ENCODE measurements around the gene GALNS. TPM values are rescaled to one million over a fixed set of nuclear protein-coding genes. Genes with fewer than 3 reads are reported as not detected.

The GALNS gene
- total and polyA plus RNA-seq, 2 donors (not counting 3 experiments of a cell fraction or from before 2014, with no cell fraction given) = 21.8 to 40.2 TPM

- ChIA-PET POLR2A (no interaction called here), CTCF (interaction anchor here (1.2 kb wide), 1 partner anchor 14 kb away, joined by 3 read pairs; no protein-coding TSS in a partner anchor)
- no peaks in the 10 kb centered on the region for H3K79me2 ChIP-seq (ENCODE audit: control insufficient read depth, insufficient read depth, low read length)
- H3K36me3 ChIP-seq (ENCODE audit: control insufficient read depth in 2 of 2, extremely low read depth in 1 of 2, insufficient read depth in 2 of 2, low read length in 2 of 2) = peaks cover 0 to 12% of the 10 kb centered on the region in 2 experiments
- no peak overlapping the region for H3K4me2 ChIP-seq (ENCODE audit: insufficient read depth, low read length)
- H2AFZ ChIP-seq (ENCODE audit: low read depth, low read length) = no peak overlapping the region
- no peaks in the 10 kb centered on the region for H3K9me3 ChIP-seq (replicated peaks; ENCODE audit: control insufficient read depth, insufficient read depth, low read length)
- dilution Hi-C loops (cut with MboI; ENCODE audit: extremely low pct_ligation_motif_present, low sequenced_read_pairs) (no loop called here), intact Hi-C loops (cut with micrococcal nuclease) (loop anchor here (2.0 kb wide), 1 partner anchor 20 kb away; no protein-coding TSS in a partner anchor)
- FAIRE-seq (no peak), DNase-seq (ENCODE audit: low read depth, low spot score) (no peak)
- H4K20me1 ChIP-seq (replicated peaks; ENCODE audit: control insufficient read depth, extremely low read depth, insufficient read depth, low read length) = no peaks in the 10 kb centered on the region
- H3K4me1 ChIP-seq (ENCODE audit: control insufficient read depth, extremely low read depth, insufficient read depth, low read length) = no peaks in the 10 kb centered on the region
- no peaks in the 10 kb centered on the region for H3K27me3 ChIP-seq (ENCODE audit: control insufficient read depth in 2 of 2, insufficient read depth in 2 of 2, low read length in 2 of 2)
- TF ChIP-seq EZH2 (IDR thresholded peaks at IDR 0.05; ENCODE audit: borderline replicate concordance, low read depth, low read length, severe bottlenecking) (no peak), POLR2AphosphoS5 (IDR thresholded peaks at IDR 0.05; ENCODE audit: insufficient read depth, low read depth, low read length) (no peak), JUN (IDR thresholded peaks at IDR 0.05; ENCODE audit: borderline replicate concordance, insufficient read depth, insufficient read length, low read depth) (no peak), CTCF (IDR thresholded peaks at IDR 0.05; ENCODE audit: extremely low read depth in 1 of 2, insufficient read depth in 1 of 2, low read depth in 1 of 2, low read length in 2 of 2) (no peak), FOS (IDR thresholded peaks at IDR 0.05; ENCODE audit: borderline replicate concordance, insufficient read depth, low read length) (no peak), MYC (IDR thresholded peaks at IDR 0.05; ENCODE audit: low read depth, low read length) (no peak), GATA2 (IDR thresholded peaks at IDR 0.05; ENCODE audit: insufficient read depth, insufficient read length, low read depth, low read length) (no peak), POLR2A (IDR thresholded peaks at IDR 0.05; ENCODE audit: low read depth, low read length) (no peak), MAX (IDR thresholded peaks at IDR 0.05; ENCODE audit: insufficient read depth, insufficient read length) (no peak)
- no peak overlapping the region for H3K4me3 ChIP-seq (replicated peaks in 1 of 3; ENCODE audit: insufficient read depth in 1 of 3, low read depth in 1 of 3, low read length in 3 of 3)
- BruUV-seq (replicated peaks) = no TSS peak
- H3K27ac ChIP-seq (ENCODE audit: insufficient read depth, low read depth, low read length) = no peak overlapping the region
- H3K9ac ChIP-seq (replicated peaks; ENCODE audit: extremely low read depth, insufficient read depth, low read length) = no peak overlapping the region
- H3K9me1 ChIP-seq (replicated peaks; ENCODE audit: control insufficient read depth, extremely low read depth, insufficient read depth, low read length) = no peaks in the 10 kb centered on the region
Measured at GRCh38 chr16:88844419-88845036, 12.2 kb downstream of the GALNS start.
